ENCODE results near the gene LEO1.

LEO1 gene

DNA sequence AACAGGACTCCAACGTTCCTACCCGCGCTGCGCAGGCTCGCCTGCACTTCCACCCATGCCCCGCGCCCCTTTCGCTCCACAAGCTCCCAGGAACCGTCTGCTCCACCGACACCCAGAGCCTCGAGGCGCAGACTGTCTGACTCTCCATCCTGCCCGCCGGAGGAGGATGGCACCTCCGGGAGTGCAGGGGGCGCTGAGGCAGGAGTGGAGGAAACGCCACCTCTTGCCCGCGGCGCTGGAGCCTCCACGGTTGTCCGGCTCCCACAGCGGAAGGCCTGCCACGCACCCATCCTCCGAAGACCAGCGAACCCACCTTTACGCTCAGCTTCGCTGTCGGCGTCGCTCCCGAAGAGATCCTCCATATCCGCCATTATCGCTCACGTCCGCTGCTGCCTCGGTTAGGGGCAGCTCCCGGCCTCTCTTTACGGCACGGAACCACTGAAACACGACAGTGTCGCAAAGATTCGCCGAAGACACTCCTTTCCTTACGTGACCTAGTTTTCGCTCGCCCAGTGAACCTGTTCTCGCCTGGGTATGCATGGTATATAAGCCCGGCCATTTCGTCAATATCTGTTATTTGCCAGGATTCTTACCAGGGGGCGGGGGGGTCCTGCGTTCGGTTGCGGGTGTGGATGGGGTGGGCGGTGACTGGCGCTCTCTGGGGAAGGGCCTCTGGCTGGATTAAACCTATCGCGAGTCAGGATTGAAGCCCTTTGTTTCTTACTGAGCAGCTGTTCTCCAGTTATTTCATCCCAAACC is at the start of gene LEO1:
Gene LEO1 (minus strand): TSS at position 404 of the 759 bp plus-strand sequence. CDS start 33 bp downstream, at position 371.
- DNase-seq (ENCODE audit: low read depth): peak; percentile 65

DNA sequence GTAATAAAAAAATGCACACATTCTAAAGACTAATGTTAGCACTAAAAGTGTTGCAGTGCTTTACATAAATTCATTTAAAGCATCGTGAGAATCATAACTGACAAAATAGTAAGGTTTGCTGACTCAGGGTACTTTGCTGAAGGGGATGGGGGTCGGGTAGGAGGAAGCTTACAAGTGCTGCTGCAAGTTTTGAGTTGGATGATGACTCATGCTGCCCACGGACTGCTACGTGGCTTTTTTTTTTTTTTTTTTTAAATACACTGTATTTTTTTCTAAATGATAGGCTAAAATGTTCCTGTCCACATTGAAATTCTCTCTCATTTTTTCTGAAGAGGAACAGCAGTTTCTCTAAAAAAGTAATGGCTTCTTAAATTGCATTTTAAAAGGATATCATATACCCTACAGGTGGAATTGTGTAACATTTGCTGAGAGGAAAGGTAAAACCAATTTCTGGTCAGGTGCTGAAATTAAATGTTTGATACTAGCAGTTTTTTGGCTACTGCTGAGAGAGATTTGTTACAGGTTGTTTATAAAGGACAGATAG is 49.6 kb upstream of the LEO1 start:
- DNase-seq (ENCODE audit: low read depth): no peak

DNA sequence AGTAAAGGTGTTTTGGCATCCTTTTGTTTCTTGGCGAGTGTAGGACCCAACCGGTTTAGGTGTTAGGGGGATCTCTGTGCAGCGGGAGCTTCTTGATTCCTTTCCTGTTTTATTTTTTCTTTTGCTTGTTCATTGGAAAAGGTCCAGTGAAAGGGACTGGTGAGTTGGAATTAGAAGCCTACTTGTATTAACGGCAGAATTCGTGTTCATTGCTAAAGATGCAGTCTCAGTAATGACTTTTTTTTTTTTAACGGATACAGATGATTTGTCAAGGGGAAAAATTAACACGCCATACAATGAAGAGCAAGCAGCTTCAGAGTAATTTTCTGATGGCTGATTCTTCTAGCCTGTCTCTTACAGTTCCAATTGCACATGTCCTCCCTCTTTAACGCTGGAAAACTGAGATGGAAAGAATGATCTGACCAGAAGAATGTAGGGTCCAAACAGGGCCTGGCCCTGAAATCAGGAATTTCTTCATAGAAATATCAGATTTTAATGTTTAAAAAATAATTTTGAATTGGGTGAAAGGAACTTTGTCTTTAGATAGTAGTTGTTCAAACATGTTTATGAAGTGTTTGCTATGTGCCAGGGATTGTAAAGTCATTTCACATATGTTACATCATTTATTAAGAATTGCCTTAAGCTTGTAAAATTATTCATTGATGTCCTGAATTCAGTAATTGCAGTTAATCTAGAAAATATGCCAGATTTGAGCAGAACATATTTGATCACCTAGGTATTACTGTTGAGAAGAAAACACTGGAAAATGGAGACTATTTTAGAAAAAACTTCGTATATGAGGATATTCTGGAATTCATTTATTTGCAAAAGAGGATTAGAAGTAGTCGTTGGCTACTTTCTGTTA is 48.9 kb upstream of the LEO1 start:
- no peak for DNase-seq (ENCODE audit: low read depth)

DNA sequence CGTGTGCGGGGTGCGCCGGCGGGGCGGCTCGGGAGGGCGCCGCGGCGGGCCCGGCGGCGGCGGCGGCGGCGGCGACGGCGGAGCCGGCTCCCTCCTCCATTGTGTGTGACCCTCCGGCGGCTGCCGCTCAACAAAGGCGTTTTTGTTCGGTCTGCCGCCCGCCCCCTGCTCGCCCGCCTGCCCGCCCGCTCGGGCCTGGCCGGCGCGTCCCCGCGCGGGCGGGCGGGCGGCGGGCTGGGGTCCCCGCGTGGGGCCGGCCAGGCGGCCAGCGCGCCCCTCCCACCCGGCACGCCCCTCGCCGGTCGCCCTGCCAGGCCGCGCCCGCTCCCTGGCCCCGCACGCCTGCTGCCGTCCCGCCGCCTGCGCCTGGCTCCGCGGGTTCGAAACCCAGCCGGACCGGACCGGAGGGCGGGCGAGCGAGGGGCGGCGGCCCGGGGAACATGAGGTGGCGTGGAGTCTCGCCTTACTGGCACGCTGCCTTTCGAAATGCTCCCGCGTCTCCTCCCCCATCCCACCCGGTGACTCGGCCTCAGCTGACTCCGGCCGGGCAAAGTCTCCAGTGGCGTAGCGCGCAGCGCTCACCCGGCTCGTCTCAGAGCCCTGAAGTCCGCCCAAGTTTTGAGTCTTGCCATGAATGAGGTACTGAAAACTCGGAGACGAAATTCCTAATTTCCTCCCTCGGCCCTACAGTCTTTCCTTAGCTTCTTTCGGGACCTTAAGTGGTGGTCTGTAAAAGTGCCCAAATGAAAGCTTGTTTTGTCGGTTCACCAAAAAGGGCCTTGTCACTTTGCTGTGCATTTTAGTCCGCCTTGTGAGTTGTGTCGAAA is 48.0 kb upstream of the LEO1 start:
- DNase-seq (ENCODE audit: low read depth): peak; percentile 42

DNA sequence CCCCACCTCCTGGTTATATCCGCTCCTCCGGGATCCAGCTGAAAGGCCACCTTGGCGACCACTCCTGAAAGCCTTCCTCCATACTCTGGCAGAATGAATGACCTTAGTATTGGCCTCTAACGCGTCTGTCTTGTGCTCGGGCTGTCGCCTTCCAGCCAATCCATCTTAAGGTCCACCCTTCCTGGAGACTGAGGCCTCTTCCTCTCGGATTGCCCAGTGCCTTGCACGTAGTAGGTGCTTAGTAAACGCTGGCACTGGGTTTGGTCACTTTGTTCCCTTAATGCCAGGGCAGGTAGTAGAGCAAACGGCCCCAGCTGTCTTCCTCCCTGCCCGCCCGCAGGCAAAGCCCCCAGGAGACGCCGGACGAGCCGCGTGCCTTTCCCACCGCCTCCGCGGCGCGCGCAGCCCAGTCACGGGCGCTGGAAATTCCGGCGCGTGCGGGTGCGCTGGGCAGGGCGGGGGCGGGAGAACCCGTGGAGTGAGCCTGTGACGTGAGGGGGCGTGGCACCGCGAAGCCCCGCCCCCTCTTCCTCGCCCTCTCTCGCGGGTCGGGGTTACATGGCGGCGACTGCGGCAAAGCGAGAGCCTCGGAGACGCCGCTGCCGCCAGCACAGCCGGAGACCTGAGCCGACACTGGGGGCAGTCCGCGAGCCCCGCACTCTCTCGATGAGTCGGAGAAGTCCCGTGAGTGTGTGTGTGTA is 47.3 kb upstream of the LEO1 start, which contains the start of gene MAPK6:
Gene MAPK6 (plus strand): TSS at position 527 of the 701 bp plus-strand sequence. CDS start 27,242 bp downstream, outside the sequence.
- DNase-seq (ENCODE audit: low read depth): peak; percentile 79

DNA sequence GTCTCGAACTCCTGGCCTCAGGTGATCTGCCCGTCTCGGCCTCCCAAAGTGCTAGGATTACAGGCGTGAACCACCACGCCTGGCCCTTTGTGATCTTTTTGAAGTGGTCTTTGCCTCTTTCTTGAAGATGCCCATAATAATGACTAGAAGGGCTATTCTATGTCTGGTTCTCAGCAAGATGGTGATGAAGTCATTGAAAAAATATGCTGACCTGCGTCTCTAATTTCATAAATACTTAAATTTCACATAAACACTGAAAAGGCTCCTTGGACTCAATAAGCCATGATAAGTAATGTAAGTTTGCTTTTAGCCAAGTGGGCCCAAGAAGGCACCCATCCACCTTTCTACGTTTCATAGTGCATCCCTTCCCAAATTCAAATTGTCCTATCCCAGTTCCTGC is 46.7 kb upstream of the LEO1 start:
- DNase-seq (ENCODE audit: low read depth): no peak

DNA sequence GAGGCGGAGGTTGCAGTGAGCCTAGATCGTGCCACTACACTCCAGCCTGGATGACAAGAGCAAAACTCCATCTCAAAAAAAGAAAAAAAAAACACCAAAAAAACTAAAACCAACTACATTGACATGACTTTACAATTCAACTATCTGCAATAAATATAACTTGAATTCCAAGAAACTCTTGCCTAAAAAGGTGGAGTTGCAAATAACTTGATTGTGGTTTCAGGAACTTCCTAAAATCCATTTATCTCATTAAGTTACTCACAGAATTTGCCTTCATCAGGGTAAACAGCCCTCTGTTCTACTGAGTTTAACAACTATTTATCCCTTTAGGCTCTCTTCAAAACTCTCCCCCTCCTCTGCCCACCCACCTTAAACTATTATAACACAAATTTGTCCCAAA is 44.7 kb upstream of the LEO1 start:
- DNase-seq (ENCODE audit: low read depth): no peak

DNA sequence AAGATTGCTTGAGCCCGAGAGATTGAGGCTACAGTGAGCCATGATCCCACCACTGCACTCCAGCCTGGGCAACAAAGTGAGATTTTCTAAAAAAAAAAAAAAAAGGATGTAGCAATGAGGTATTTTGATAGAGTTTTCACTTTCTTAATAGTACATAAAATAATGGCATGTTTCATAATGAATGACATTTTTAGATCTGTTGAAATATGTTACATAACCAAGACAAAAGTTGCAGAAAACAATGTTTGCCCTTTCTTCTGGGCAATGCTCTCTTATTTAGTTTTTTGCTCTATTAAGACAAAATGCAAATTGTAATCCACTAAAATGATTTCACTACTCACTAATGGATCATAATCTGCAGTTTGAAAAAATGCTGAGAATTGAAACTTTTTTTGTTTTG is 43.0 kb upstream of the LEO1 start:
- no peak for DNase-seq (ENCODE audit: low read depth)

DNA sequence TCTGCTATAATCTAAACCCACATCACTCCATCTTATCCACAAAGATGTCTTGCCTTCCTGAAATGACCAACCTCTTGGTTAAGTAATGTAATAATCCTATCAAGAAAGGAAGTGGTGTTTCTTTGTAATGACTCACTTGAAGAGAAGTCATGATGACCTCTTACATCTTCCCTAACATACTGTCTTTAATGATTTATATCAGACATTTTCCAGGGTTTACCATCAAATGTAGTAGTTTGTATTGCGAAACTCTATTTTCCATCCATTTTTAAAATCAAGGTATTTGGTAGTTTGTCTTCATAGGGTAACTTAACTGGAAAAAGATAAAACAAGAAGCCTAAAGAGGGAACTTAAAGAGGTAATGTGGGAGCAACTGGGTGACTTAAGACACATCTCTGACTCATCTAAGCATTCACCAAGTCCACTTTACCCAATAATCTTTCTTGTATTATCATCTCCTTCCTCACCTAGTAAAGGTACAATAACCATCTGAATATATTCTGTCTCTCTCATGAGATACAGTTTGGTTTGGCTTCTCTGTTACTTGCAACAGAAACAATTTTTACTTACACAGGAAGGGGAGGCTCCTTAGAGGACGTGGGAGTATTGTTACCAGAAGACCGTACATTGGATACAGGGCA is 41.7 kb upstream of the LEO1 start:
- no peak for DNase-seq (ENCODE audit: low read depth)

DNA sequence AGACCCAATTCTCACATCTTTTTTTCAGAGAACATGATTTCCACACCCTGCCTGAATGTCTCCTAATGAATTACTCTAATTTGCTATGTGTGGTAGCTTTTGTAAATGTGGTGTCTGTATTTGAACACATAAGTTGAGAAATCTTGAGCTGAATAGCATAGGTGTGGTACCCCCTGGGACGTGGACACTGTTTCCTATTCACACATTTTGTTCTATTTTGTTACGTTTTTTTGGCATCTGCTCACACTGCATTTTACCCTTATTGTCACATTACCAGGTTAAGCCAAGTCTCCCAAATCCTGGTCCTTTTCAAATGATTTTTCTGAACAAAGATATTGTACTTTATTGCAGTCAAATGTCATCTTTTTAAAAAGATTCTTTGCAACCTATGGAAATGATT is 40.6 kb upstream of the LEO1 start:
- no peak for DNase-seq (ENCODE audit: low read depth)

DNA sequence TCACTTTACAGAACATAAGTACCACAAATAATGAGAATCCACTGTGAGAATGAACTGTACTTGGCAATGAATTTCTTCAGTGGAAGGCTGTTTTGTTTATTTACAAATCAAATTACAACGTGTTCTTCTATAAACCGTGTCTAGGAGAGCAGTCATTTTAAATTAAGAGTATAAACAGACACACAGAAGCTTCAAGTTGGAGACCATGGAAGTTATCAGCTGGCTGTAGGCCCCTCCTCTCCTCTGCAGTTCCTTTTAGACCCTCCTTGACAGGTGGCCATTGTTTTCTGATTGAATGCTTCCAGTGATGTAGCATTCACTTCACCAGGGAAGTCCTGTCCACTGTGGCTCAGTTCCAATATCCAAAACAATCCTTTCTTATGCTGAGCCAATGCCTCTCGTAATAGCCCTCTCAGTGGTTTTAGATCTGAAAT is 40.1 kb upstream of the LEO1 start:
- DNase-seq (ENCODE audit: low read depth): no peak

DNA sequence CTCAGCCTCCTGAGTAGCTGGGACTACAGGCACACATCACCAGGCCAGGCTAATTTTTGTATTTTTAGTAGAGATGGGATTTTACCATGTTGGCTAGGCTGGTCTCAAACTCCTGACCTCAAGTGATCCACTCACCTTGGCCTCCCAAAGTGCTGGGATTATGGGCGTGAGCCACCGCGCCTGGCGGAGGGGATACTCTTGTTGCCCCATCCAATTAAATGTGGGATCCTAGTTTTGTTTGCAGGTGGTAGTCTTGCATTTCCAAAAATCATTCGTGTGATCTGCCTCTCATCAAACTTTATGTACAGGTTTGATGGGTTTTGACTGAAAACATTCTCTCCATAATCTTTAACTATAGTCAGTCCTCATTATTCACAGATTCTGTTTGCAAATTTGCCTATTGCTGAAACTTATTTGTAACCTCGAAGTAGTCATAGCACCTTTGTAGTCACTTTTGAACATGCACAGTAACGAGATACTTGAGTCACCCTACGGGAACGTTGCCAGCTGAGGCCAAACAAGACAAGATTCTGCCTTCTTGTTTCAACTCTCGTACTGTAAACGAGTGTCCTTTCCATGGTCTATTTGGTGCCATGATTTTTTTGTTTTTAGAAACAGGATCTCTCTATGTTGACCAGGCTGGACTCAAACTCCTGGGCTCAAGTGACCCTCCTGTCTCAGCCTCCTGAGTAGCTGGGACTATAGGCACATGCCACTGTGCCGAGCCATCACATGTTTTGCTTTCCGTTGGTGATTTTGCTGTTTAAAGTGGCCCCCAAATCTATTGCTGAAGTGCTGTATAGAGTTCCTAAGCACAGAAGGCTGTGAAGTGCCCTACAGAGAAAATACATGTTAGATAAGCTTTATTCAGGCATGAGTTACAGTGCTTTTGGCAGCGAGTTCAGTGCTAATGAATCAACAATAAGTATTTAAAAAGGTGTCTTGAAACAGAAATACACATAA is 39.3 kb upstream of the LEO1 start:
- DNase-seq (ENCODE audit: low read depth): peak; percentile 24

DNA sequence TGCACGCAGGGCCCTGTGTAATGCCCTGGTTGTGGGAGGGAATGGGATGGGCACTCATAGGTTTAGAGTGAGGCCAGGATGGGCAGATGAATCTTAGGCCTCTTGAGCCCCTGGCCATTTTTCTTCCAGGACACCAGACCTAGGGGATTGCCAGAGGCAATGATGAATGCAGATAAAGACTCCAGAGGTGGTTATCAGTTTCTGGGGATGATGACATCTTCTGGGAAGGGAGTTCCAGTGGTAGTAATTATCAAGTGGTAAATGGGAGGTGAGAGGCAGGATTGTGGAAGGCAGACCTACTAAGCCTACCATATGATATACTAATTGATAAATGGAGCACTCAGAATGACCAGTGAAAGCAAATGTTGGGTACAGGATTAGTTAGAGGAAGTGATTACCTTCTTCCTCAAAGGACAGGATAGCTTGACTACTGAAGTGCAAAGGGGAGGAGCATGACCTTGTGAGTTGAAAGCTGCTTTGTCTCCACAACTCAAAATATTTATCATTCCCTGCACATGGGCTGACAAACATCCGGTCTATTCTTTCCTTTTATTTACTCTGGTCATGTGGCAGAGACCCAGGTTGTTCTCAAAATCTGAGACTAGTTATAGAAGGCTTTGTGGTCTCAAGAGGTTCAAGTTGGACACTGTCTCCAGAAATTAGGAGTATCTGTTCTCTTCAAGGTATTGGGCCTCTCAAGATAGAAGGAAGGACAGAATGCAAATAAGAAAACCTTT is 37.3 kb upstream of the LEO1 start:
- no peak for DNase-seq (ENCODE audit: low read depth)

DNA sequence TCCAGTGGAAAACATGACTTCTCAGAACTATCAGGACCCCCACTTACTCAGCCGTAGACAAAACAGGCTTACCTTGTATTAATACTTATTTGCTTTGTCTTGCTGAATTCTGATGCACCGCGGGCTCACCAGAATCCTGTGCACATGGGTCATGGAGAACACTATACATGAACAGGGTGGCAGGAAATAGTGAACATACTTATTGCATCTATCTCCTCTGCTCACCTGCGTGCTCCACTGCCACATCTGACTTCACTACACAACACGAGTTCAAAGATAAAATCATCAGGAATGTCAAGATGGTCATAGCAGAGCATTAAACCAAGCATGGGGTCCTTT is 36.8 kb upstream of the LEO1 start:
- no peak for DNase-seq (ENCODE audit: low read depth)

DNA sequence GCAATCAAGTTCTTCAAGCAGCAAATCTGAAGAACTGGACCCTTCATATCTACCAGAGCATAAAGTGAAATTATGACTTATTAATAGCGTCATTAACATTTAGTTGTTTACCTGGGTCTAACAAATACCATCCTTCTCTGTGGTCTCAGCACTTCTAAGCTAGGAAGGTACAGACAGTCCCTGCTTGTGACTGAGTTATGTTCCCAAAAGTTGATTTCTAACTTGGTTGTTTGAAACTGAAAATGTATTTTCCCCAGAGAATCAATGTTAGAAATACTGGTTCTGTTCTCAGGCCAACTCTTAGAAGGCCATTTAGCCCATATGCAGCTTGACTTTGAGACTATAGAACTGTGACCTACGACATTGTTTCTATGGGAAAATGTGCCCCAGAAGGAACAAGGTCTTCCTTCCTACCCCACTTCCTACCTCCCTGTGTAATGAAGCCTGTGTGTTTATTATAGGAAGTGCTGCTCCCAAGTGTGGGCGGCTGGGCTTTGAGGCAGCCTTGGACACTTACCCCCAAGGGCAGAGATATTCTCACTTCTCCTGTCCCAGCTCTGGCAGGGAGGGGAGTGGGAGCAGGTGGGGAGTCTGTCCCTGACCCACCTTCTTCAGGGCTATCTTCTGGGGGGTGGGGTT is 35.2 kb upstream of the LEO1 start:
- DNase-seq (ENCODE audit: low read depth): no peak

DNA sequence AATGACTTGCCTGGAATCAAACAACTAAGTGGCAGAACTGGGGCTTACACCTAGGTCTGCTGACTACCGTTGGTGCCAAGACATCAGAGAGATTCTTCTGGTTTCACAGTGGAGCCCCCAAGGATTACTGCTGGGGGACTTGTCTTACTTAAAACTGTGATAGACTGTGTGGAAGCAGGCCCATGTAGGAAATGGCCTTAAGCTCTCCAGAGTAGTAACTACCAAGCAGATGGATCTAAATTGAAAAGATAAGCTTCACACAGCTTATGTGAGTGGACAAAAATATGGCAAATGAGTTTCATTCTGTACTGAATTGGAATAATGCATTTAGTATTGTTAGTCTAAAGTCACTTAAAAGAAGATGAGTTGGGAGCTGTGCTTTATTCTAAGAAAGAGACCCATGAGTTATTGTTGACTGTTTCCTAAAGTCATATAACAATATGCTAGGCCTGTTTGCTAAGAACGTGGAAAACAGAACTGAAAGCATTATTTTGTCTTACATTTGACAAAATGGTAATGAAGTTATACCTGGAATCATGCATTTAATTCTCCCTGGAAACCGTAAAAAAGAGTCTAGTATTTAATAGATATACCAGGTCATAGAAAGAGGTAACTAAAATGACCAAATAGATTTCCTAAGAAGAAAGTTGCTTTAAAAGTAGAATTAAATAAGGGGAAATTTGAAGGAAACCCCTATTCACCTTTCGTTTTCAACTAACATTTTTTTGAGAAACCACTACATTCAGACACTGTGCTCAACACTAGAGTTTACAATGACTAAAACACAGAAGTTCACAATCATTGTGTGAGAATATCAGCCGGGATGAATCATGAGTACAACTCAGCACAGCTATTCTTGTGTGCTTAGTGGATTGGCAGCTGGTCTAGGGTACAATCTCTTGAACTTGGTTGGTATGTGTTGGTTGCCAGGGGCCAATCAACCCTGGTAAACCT is 34.4 kb upstream of the LEO1 start:
- no peak for DNase-seq (ENCODE audit: low read depth)

DNA sequence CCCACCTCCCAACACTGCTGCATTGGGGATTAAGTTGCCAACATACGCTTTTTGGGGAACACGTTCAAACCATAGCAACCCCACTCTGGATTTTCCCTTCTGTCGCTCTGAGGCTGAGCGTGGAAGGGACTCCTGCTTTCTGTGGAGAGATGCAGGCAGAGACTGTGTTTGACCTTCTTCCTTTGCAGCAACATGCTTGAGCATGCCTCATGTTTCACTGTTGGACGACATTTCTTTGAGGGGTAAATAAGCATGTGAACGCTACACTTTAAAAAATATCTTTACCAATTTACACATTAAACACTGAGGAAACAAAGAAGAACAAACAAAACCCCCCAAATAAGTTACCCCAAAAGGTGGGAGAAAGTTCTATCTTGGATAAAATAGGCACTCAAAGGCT is 33.2 kb upstream of the LEO1 start:
- no peak for DNase-seq (ENCODE audit: low read depth)

All from stimulated activated CD8-positive, alpha-beta memory T cell treated with anti-CD3 and anti-CD28 coated beads, Interleukin-7, amount 100 ng/mL, for 24 hours (primary cell).